HepG2 (cell line): Measurements from ENCODE around the gene ZNF146. TPM values are rescaled to one million over a fixed set of nuclear protein-coding genes. Genes with fewer than 3 reads are reported as not detected.

Experiments
- ATAC-seq: fragments of 200-7000 bp; cut with Tn5 transposase; 3 replicates; pipeline ENCODE4 v1.9.1; 2020; ENCODE audit warnings: mild to moderate bottlenecking, moderate library complexity
- BruUV-seq: library from RNA; stranded (reverse); fragments of 400-500 nt; replicated peaks from 2 replicates; lab custom pipeline; 2021; lab: Mats Ljungman, UMichigan
- CTCF ChIA-PET: fragments of 300-600 bp; formaldehyde crosslinking; extraction: SDS; loops from one replicate; lab custom pipeline; 2021; ENCODE audit warnings: low total read pairs, inconsistent platforms, low intra/inter-chr PET ratio; lab: Yijun Ruan, JAX
- POLR2A ChIA-PET: fragments of 350-600 bp; sonication (Branson Sonifier 250); formaldehyde crosslinking; loops from one replicate; lab custom pipeline; 2020; ENCODE audit warnings: antibody characterized with exemption, inconsistent platforms; lab: Yijun Ruan, JAX
- DNase-seq: peaks from one replicate; pipeline ENCODE4 v3.0.0-alpha.2; 2015; ENCODE audit warnings: low spot score
- FAIRE-seq: peaks from 3 replicates; lab custom pipeline; 2011; peaks lifted over from hg19 to GRCh38; lab: Jason Lieb, UNC
- H2AFZ ChIP-seq: one replicate; pipeline ENCODE4 v1.6.1; 2011; ENCODE audit warnings: low read length, inconsistent platforms
- H3K27ac ChIP-seq: fragments of 300-600 bp; 3 replicates; pipeline ENCODE4 v1.8.0; 2011; ENCODE audit warnings: mixed run types, mild to moderate bottlenecking, mixed read lengths, low read length, inconsistent platforms; ENCODE audit not compliant: insufficient read depth; ENCODE audit errors: extremely low read length
- H3K27me3 ChIP-seq, 2 experiments: fragments of 200-600 bp in 1 of 2; 2 replicates in 1 of 2; 3 replicates in 1 of 2; pipeline versions ENCODE4 v1.6.0 to v1.8.0; 2011; ENCODE audit warnings: low read length in 2 of 2, mild to moderate bottlenecking in 2 of 2, moderate library complexity in 2 of 2, inconsistent platforms in 1 of 2; ENCODE audit not compliant: insufficient read depth in 2 of 2, control insufficient read depth in 1 of 2
- H3K36me3 ChIP-seq, 2 experiments: fragments of 200-600 bp in 1 of 2; replicated peaks in 1 of 2; 2 replicates in 1 of 2; 3 replicates in 1 of 2; pipeline versions ENCODE4 v1.5.1 to v1.8.0; 2011; ENCODE audit warnings: low read length in 2 of 2, inconsistent platforms in 1 of 2; ENCODE audit not compliant: insufficient read depth in 2 of 2, control insufficient read depth in 1 of 2
- H3K4me1 ChIP-seq: 2 replicates; pipeline ENCODE4 v1.5.1; 2012; ENCODE audit warnings: low read length, inconsistent platforms; ENCODE audit not compliant: insufficient read depth
- H3K4me2 ChIP-seq: 2 replicates; pipeline ENCODE4 v1.6.0; 2011; ENCODE audit warnings: low read depth, low read length, inconsistent platforms
- H3K4me3 ChIP-seq, 3 experiments: fragments of 200-600 bp in 1 of 3; sonication (generic), shearing (Covaris generic) in 1 of 3; replicated peaks in 1 of 3; 2 replicates each; pipeline ENCODE4 v1.5.1; 2011 to 2016; ENCODE audit warnings: low read length in 3 of 3, inconsistent platforms in 2 of 3, low read depth in 2 of 3, mild to moderate bottlenecking in 2 of 3, control low read depth in 1 of 3, mixed read lengths in 1 of 3; ENCODE audit not compliant: insufficient read depth in 1 of 3
- H3K79me2 ChIP-seq: one replicate; pipeline ENCODE4 v1.6.1; 2011; ENCODE audit warnings: low read length, inconsistent platforms; ENCODE audit not compliant: insufficient read depth
- H3K9ac ChIP-seq: 2 replicates; pipeline ENCODE4 v1.6.0; 2011; ENCODE audit warnings: mild to moderate bottlenecking, low read depth, low read length, inconsistent platforms; ENCODE audit not compliant: insufficient read depth
- H3K9me3 ChIP-seq: 2 replicates; pipeline ENCODE4 v1.5.1; 2012; ENCODE audit warnings: mild to moderate bottlenecking, low read length
- H4K20me1 ChIP-seq: 2 replicates; pipeline ENCODE4 v1.6.0; 2011; ENCODE audit warnings: inconsistent platforms, mild to moderate bottlenecking, low read length, moderate library complexity; ENCODE audit not compliant: insufficient read depth
- SKIL ChIP-seq: sonication (generic); formaldehyde crosslinking; IDR thresholded peaks from 2 replicates; pipeline ENCODE4 v1.8.0; 2022; ENCODE audit warnings: missing genetic modification reagents, mild to moderate bottlenecking, moderate library complexity, borderline replicate concordance
- SMAD1 ChIP-seq: sonication (generic); formaldehyde crosslinking; IDR thresholded peaks from 2 replicates; pipeline ENCODE4 v1.4.0; 2020; ENCODE audit warnings: missing genetic modification reagents, low read depth, mild to moderate bottlenecking, borderline replicate concordance
- ZNF333 ChIP-seq: sonication (generic); formaldehyde crosslinking; IDR thresholded peaks from 2 replicates; pipeline ENCODE4 v1.4.0; 2020; ENCODE audit warnings: mild to moderate bottlenecking, missing genetic modification reagents, borderline replicate concordance
- ZNF720 ChIP-seq: sonication (generic); formaldehyde crosslinking; IDR thresholded peaks from 2 replicates; pipeline ENCODE4 v1.4.0; 2020; ENCODE audit warnings: missing genetic modification reagents
- WGBS: methylation state at CpG from one replicate; pipeline ENCODE4 v1.1.6; 2017; ENCODE audit warnings: low lambda C conversion rate; 5-methylcytosine and 5-hydroxymethylcytosine counted together
- in situ Hi-C: cut with HindIII; loops from 2 replicates; pipeline ENCODE4 v1.10.0; 2017; ENCODE audit warnings: low pct_unique_long_range_greater_than_20kb; ENCODE audit not compliant: extremely low pct_ligation_motif_present
- intact Hi-C: fragments of 100-400 bp; cut with micrococcal nuclease; formaldehyde crosslinking; loops from one replicate; pipeline ENCODE4 v1.10.0; 2022; ENCODE audit not compliant: unreplicated experiment
- polyA plus RNA-seq, 8 experiments: library from polyadenylated mRNA; depleted of rRNA in 3 of 8; stranded (reverse) in 7 of 8; unstranded in 1 of 8; fragments of >200 nt; fragmentation: Illumina TruSeq in 4 of 8; extraction: Trizol in 4 of 8; gene quantifications; 2 replicates each; pipeline versions ENCODE4 v1.2.1 to v1.2.3, GENCODE V29; 2011 to 2016; ENCODE audit warnings: low read depth in 4 of 8, missing spikeins in 1 of 8, mixed read lengths in 1 of 8; ENCODE audit not compliant: insufficient read depth in 1 of 8
- total RNA-seq, 5 experiments: library from RNA; depleted of rRNA; stranded (reverse); fragments of >200 nt; fragmentation: Illumina TruSeq; extraction: Trizol; gene quantifications; 2 replicates each; pipeline ENCODE4 v1.2.3, GENCODE V29; 2016; ENCODE audit warnings: low read depth in 1 of 5

ZNF146 gene
- total and polyA plus RNA-seq, 2 of the 13 experiments (the other 11 are each of a cell fraction or from before 2014, with no cell fraction given): 28.4 to 52.7 TPM

- TF ChIP-seq ZNF333: no peak
These were observed 51.0 kb downstream of the ZNF146 start (continued) for GRCh38 chr19:36265856-36266374.

GRCh38 chr19:36266375-36266961 is 51.6 kb downstream of the ZNF146 start:
- H2AFZ ChIP-seq: no peak overlapping the region
- ATAC-seq (no peak), FAIRE-seq (no peak), DNase-seq (no peak)
- intact Hi-C loops: no loop called here
- WGBS: 87% methylated on average over 42 of the region's 50 CpGs
- no TSS peak for BruUV-seq
- TF ChIP-seq SMAD1 (CRISPR knock-in tag) (no peak), SKIL (no peak), ZNF720 (CRISPR knock-in tag) (no peak)
- H3K4me3 ChIP-seq: no peak overlapping the region
- no peaks in the 10 kb centered on the region for H3K4me1 ChIP-seq
- no peak overlapping the region for H3K4me2 ChIP-seq
- no peaks in the 10 kb centered on the region for H3K79me2 ChIP-seq
- H3K9ac ChIP-seq: no peak overlapping the region
- H4K20me1 ChIP-seq: no peaks in the 10 kb centered on the region
- ChIA-PET POLR2A (no interaction called here), CTCF (no interaction called here)
- no peak overlapping the region for H3K27ac ChIP-seq
- no peaks in the 10 kb centered on the region for H3K36me3 ChIP-seq
- H3K27me3 ChIP-seq: no peaks in the 10 kb centered on the region; a peak in 1 of 5 replicates
- H3K9me3 ChIP-seq: peaks cover 12% of the 10 kb centered on the region
- in situ Hi-C loops: no loop called here
